Osteocyte (in vitro differentiated cells): ENCODE results near the gene ATP9A. TPM values are rescaled to one million over a fixed set of nuclear protein-coding genes. Genes with fewer than 3 reads are reported as not detected.

ENCODE experiments used
- DNase-seq: peaks from one replicate; pipeline ENCODE4 v3.0.0; 2021; ENCODE audit warnings: mixed read lengths; ENCODE audit not compliant: unreplicated experiment; ENCODE audit errors: extremely low spot score
- H3K27ac Mint-ChIP-seq: one replicate; pipeline ENCODE4 v1.8.0; 2021; ENCODE audit warnings: mild to moderate bottlenecking, mixed read lengths; ENCODE audit not compliant: unreplicated experiment
- H3K27me3 Mint-ChIP-seq: one replicate; pipeline ENCODE4 v1.8.0; 2021; ENCODE audit warnings: mixed read lengths; ENCODE audit not compliant: unreplicated experiment
- H3K36me3 Mint-ChIP-seq: one replicate; pipeline ENCODE4 v1.8.0; 2021; ENCODE audit warnings: mixed read lengths; ENCODE audit not compliant: unreplicated experiment
- H3K4me1 Mint-ChIP-seq: one replicate; pipeline ENCODE4 v1.8.0; 2021; ENCODE audit warnings: mixed read lengths; ENCODE audit not compliant: unreplicated experiment
- H3K4me3 Mint-ChIP-seq: one replicate; pipeline ENCODE4 v1.8.0; 2021; ENCODE audit warnings: mild to moderate bottlenecking, moderate library complexity, mixed read lengths; ENCODE audit not compliant: unreplicated experiment
- H3K9me3 Mint-ChIP-seq: one replicate; pipeline ENCODE4 v1.8.0; 2021; ENCODE audit warnings: mixed read lengths; ENCODE audit not compliant: unreplicated experiment
- total RNA-seq: library from RNA; stranded (reverse); gene quantifications from 2 replicates; pipeline ENCODE4 v1.2.1, GENCODE V29; 2021
- TF ChIP-seq, protein P1 (sequence below): fragments of 200-600 bp; sonication (generic); IDR thresholded peaks from 2 replicates; pipeline ENCODE4 v1.5.0; 2021; ENCODE audit warnings: antibody characterized with exemption, mild to moderate bottlenecking, moderate library complexity

The ATP9A gene
- total RNA-seq, 1 donor from 2014 or later, result 58.4 TPM

- peaks cover 8% of the 10 kb centered on the region for H3K27me3 Mint-ChIP-seq
- peaks cover 39% of the 10 kb centered on the region for H3K4me1 Mint-ChIP-seq
- H3K9me3 Mint-ChIP-seq, result no peaks in the 10 kb centered on the region
- peak; percentile 90 for DNase-seq
- TF ChIP-seq, protein P1, sequence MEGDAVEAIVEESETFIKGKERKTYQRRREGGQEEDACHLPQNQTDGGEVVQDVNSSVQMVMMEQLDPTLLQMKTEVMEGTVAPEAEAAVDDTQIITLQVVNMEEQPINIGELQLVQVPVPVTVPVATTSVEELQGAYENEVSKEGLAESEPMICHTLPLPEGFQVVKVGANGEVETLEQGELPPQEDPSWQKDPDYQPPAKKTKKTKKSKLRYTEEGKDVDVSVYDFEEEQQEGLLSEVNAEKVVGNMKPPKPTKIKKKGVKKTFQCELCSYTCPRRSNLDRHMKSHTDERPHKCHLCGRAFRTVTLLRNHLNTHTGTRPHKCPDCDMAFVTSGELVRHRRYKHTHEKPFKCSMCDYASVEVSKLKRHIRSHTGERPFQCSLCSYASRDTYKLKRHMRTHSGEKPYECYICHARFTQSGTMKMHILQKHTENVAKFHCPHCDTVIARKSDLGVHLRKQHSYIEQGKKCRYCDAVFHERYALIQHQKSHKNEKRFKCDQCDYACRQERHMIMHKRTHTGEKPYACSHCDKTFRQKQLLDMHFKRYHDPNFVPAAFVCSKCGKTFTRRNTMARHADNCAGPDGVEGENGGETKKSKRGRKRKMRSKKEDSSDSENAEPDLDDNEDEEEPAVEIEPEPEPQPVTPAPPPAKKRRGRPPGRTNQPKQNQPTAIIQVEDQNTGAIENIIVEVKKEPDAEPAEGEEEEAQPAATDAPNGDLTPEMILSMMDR, result peak; percentile 38
- H3K27ac Mint-ChIP-seq, result peak overlapping the region; percentile 97
- peak overlapping the region; percentile 82 for H3K4me3 Mint-ChIP-seq
- H3K36me3 Mint-ChIP-seq, result no peaks in the 10 kb centered on the region
These were observed 205.6 kb downstream of the ATP9A start for GRCh38 chr20:51562332-51563173.

GRCh38 chr20:51562027-51562331, 206.2 kb downstream of the ATP9A start:
- Mint-ChIP-seq H3K9me3 (no peaks in the 10 kb centered on the region), H3K4me3 (peak overlapping the region; percentile 82), H3K36me3 (no peaks in the 10 kb centered on the region), H3K27ac (peak overlapping the region; percentile 94), H3K4me1 (peaks cover 39% of the 10 kb centered on the region), H3K27me3 (peaks cover 8% of the 10 kb centered on the region)
- TF ChIP-seq, protein P1, result no peak
- DNase-seq, result no peak

DNA sequence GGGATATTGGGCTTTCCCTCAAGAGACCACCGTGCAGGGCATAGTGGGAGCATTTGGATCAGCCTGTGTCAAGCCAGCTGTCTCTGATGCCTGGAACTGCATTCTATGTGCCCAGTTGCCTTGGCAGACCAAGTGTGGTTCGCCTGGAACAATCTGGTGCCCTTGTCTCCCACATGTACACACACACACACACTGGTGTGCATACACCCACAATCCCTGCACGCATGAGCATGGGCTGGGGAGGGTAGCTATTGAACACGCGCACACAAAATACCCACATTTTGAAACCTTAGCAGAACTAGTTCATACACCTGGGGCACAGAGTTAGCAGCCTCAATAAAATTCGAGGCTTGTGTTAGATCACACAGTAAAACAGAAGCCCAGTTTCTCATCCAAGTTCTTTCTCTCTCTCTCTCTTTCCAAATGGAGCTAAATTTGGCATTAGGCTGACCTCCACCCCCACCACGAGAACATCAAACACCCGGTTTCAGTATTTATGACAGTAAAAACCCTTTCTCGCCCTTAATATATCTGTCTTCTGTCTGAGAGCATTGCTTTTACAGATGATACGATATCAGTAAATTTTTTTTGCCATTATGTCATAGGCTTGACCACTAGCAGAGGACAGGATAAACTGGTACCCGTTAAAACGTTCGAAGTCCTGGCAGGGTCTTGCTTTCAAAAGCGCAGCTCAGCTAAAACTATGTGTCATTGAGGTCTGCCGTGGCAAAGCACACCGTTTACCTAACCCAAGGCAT, 207.5 kb downstream of the ATP9A start:
- H3K4me1 Mint-ChIP-seq, result peaks cover 35% of the 10 kb centered on the region
- TF ChIP-seq, protein P1, result no peak
- H3K27ac Mint-ChIP-seq, result peak overlapping the region; percentile 61
- no peak for DNase-seq
- no peaks in the 10 kb centered on the region for H3K36me3 Mint-ChIP-seq
- peaks cover 8% of the 10 kb centered on the region for H3K27me3 Mint-ChIP-seq
- H3K9me3 Mint-ChIP-seq, result no peaks in the 10 kb centered on the region
- H3K4me3 Mint-ChIP-seq, result peak overlapping the region; percentile 60

- Mint-ChIP-seq H3K4me1 (peaks cover 31% of the 10 kb centered on the region), H3K36me3 (no peaks in the 10 kb centered on the region), H3K9me3 (no peaks in the 10 kb centered on the region), H3K4me3 (no peak overlapping the region), H3K27me3 (peaks cover 8% of the 10 kb centered on the region), H3K27ac (no peak overlapping the region)
- DNase-seq, result no peak
- TF ChIP-seq, protein P1, result no peak
These were observed 208.1 kb downstream of the ATP9A start for GRCh38 chr20:51560042-51560441.

DNA sequence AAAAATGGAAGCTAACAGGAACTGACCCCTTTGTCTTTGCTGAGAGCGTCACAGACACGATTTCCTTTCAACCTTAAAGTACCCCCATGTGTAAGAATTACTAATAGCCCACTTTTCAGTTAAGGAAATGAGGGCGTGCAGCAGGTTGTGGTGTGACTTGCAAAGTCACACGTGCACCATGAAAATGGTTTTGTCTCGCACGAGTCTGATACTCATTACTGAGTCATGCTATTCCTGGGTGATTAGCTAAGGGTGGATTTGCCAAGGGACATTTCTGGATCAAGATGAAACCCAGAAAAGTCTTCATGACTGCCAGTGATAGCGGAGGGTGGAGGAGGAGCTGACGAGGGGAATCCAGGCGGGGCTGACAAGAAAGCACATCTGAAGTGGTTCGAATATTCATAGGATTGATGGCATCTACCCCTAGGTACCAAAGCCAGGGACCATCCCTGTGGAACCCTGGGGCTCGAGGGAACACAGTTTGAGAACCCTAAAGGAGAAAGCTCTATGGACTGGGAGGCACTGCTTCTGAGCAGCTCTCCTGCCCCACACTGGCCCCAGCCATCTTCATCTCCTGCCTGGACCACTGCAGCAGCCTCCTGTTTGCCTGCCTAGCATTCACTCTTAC, 213.5 kb downstream of the ATP9A start:
- H3K9me3 Mint-ChIP-seq, result no peaks in the 10 kb centered on the region
- TF ChIP-seq, protein P1, result no peak
- DNase-seq, result no peak
- no peak overlapping the region for H3K27ac Mint-ChIP-seq
- H3K4me1 Mint-ChIP-seq, result no peaks in the 10 kb centered on the region
- H3K36me3 Mint-ChIP-seq, result no peaks in the 10 kb centered on the region
- H3K27me3 Mint-ChIP-seq, result peaks cover under 1% of the 10 kb centered on the region
- no peak overlapping the region for H3K4me3 Mint-ChIP-seq
